ENCODE measurements around the gene FAM3B. TPM values are rescaled to one million over a fixed set of nuclear protein-coding genes. Genes with fewer than 3 reads are reported as not detected.

Gene FAM3B
- total and polyA plus RNA-seq, 2 experiments from 2014 or later, result not detected

- no peak for DNase-seq
- peaks cover 5% of the 10 kb centered on the region for H3K9me3 ChIP-seq (ENCODE audit: low read depth)
- TF ChIP-seq EZH2phosphoT487 (IDR thresholded peaks at IDR 0.05; ENCODE audit: insufficient read depth, low read depth) (no peak), EZH2 (IDR thresholded peaks at IDR 0.05; ENCODE audit: insufficient read depth, poor library complexity, severe bottlenecking) (no peak)
- H3K79me2 ChIP-seq (ENCODE audit: insufficient read depth), result no peaks in the 10 kb centered on the region
- H3K9ac ChIP-seq, result no peak overlapping the region
- no peaks in the 10 kb centered on the region for H3K36me3 ChIP-seq (ENCODE audit: low read depth)
- H2AFZ ChIP-seq, result no peak overlapping the region
- no peaks in the 10 kb centered on the region for H4K20me1 ChIP-seq (ENCODE audit: insufficient read depth)
- WGBS, 2 experiments (ENCODE audit: low coverage in 1 of 2, low lambda C conversion rate in 2 of 2, missing lambda C conversion rate in 2 of 2), result 80% methylated on average over 3 of the region's 3 CpGs
- no peaks in the 10 kb centered on the region for H3F3A ChIP-seq (ENCODE audit: insufficient read depth)
- H3K9me2 ChIP-seq (ENCODE audit: insufficient read depth), result no peaks in the 10 kb centered on the region
- no peak overlapping the region for H3K27ac ChIP-seq
- 0 out of 2 replicates have a peak, but pooled peaks cover 6% of the 10 kb centered on the region for H3K27me3 ChIP-seq (replicated peaks; ENCODE audit: insufficient read depth)
- H3K4me3 ChIP-seq, result no peak overlapping the region
- H3K4me1 ChIP-seq (ENCODE audit: insufficient read depth), result no peaks in the 10 kb centered on the region
- no peak overlapping the region for H3K4me2 ChIP-seq (ENCODE audit: unreplicated experiment)
- in situ Hi-C loops (cut with MboI), result no loop called here
Measured at GRCh38 chr21:41337515-41337914, 20.9 kb downstream of the FAM3B start.

DNA sequence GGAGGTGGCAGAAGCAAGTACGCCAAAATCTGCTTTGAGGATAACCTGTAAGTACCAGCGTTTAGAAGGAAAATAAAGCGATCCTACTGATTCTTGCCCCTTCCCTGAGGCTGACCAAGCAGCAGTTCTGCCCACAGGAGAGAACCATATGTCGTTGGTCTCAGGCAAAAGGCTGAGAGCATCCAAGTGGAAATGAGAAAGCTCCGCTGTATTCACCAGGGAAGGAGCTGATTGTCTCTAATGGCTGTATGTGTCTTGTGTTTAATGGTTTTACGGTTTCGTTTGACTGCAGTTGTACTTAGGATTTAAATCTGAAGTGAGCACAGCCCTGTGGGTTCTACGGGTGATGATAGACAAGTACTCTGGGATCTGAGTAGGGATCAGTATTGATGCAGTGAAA, 21.9 kb downstream of the FAM3B start:
- H3K36me3 ChIP-seq (ENCODE audit: low read depth), result no peaks in the 10 kb centered on the region
- 69 to 73% methylated on average over 8 of the region's 8 CpGs for WGBS, 2 experiments (ENCODE audit: low coverage in 1 of 2, low lambda C conversion rate in 2 of 2, missing lambda C conversion rate in 2 of 2)
- H3K9me3 ChIP-seq (ENCODE audit: low read depth), result peaks cover 6% of the 10 kb centered on the region
- DNase-seq, result no peak
- no peak overlapping the region for H3K9ac ChIP-seq
- no peaks in the 10 kb centered on the region for H3K79me2 ChIP-seq (ENCODE audit: insufficient read depth)
- H4K20me1 ChIP-seq (ENCODE audit: insufficient read depth), result no peaks in the 10 kb centered on the region
- no peak overlapping the region for H3K27ac ChIP-seq
- no peaks in the 10 kb centered on the region for H3K9me2 ChIP-seq (ENCODE audit: insufficient read depth)
- TF ChIP-seq EZH2 (IDR thresholded peaks at IDR 0.05; ENCODE audit: insufficient read depth, poor library complexity, severe bottlenecking) (no peak), EZH2phosphoT487 (IDR thresholded peaks at IDR 0.05; ENCODE audit: insufficient read depth, low read depth) (no peak)
- H3F3A ChIP-seq (ENCODE audit: insufficient read depth), result no peaks in the 10 kb centered on the region
- no peaks in the 10 kb centered on the region for H3K4me1 ChIP-seq (ENCODE audit: insufficient read depth)
- in situ Hi-C loops (cut with MboI), result no loop called here
- no peak overlapping the region for H2AFZ ChIP-seq
- H3K4me2 ChIP-seq (ENCODE audit: unreplicated experiment), result no peak overlapping the region
- H3K27me3 ChIP-seq (replicated peaks; ENCODE audit: insufficient read depth), result 0 out of 2 replicates have a peak, but pooled peaks cover 6% of the 10 kb centered on the region
- H3K4me3 ChIP-seq, result no peak overlapping the region

- in situ Hi-C loops (cut with MboI), result no loop called here
- no peak for TF ChIP-seq EZH2 (IDR thresholded peaks at IDR 0.05; ENCODE audit: insufficient read depth, poor library complexity, severe bottlenecking)
- no peak for TF ChIP-seq EZH2phosphoT487 (IDR thresholded peaks at IDR 0.05; ENCODE audit: insufficient read depth, low read depth)
- H3K9ac ChIP-seq, result no peak overlapping the region
- H3K9me3 ChIP-seq (ENCODE audit: low read depth), result peaks cover 6% of the 10 kb centered on the region
- no peaks in the 10 kb centered on the region for H3F3A ChIP-seq (ENCODE audit: insufficient read depth)
- no peaks in the 10 kb centered on the region for H3K4me1 ChIP-seq (ENCODE audit: insufficient read depth)
- H2AFZ ChIP-seq, result no peak overlapping the region
- H3K4me3 ChIP-seq, result no peak overlapping the region
- DNase-seq, result no peak
- no peaks in the 10 kb centered on the region for H3K9me2 ChIP-seq (ENCODE audit: insufficient read depth)
- H3K4me2 ChIP-seq (ENCODE audit: unreplicated experiment), result no peak overlapping the region
- H3K27ac ChIP-seq, result no peak overlapping the region
- peaks cover 11% of the 10 kb centered on the region; the same call in 1 of the 2 replicates for H3K27me3 ChIP-seq (replicated peaks; ENCODE audit: insufficient read depth)
- no peaks in the 10 kb centered on the region for H3K36me3 ChIP-seq (ENCODE audit: low read depth)
- no peaks in the 10 kb centered on the region for H4K20me1 ChIP-seq (ENCODE audit: insufficient read depth)
- WGBS, 2 experiments (ENCODE audit: low coverage in 1 of 2, low lambda C conversion rate in 2 of 2, missing lambda C conversion rate in 2 of 2), result 46 to 57% methylated on average over 4 of the region's 4 CpGs
- no peaks in the 10 kb centered on the region for H3K79me2 ChIP-seq (ENCODE audit: insufficient read depth)
Measured at GRCh38 chr21:41342035-41342434, 25.4 kb downstream of the FAM3B start.

GRCh38 chr21:41344146-41344545, 27.5 kb downstream of the FAM3B start:
- in situ Hi-C loops (cut with MboI), result no loop called here
- WGBS, 2 experiments (ENCODE audit: low coverage in 1 of 2, low lambda C conversion rate in 2 of 2, missing lambda C conversion rate in 2 of 2), result 79 to 85% methylated on average over 9 of the region's 9 CpGs
- no peaks in the 10 kb centered on the region for H3F3A ChIP-seq (ENCODE audit: insufficient read depth)

GRCh38 chr21:41345356-41345755, 28.8 kb downstream of the FAM3B start:
- Histone ChIP-seq H3K4me3 (no peak overlapping the region), H3K9me3 (ENCODE audit: low read depth) (peaks cover 6% of the 10 kb centered on the region), H3K27me3 (replicated peaks; ENCODE audit: insufficient read depth) (peaks cover 13% of the 10 kb centered on the region; the same call in 1 of the 2 replicates), H3K9me2 (ENCODE audit: insufficient read depth) (no peaks in the 10 kb centered on the region), H3K36me3 (ENCODE audit: low read depth) (no peaks in the 10 kb centered on the region), H3K4me2 (ENCODE audit: unreplicated experiment) (no peak overlapping the region), H3F3A (ENCODE audit: insufficient read depth) (no peaks in the 10 kb centered on the region), H4K20me1 (ENCODE audit: insufficient read depth) (no peaks in the 10 kb centered on the region), H3K79me2 (ENCODE audit: insufficient read depth) (no peaks in the 10 kb centered on the region), H3K9ac (no peak overlapping the region), H2AFZ (no peak overlapping the region), H3K4me1 (ENCODE audit: insufficient read depth) (no peaks in the 10 kb centered on the region), H3K27ac (no peak overlapping the region)
- in situ Hi-C loops (cut with MboI), result no loop called here
- no peak for DNase-seq
- TF ChIP-seq EZH2phosphoT487 (IDR thresholded peaks at IDR 0.05; ENCODE audit: insufficient read depth, low read depth) (no peak), EZH2 (IDR thresholded peaks at IDR 0.05; ENCODE audit: insufficient read depth, poor library complexity, severe bottlenecking) (no peak)
- 74 to 85% methylated on average over 3 to 4 of the region's 4 CpGs for WGBS, 2 experiments (ENCODE audit: low coverage in 1 of 2, low lambda C conversion rate in 2 of 2, missing lambda C conversion rate in 2 of 2)

More at GRCh38 chr21:41344146-41344545, 27.5 kb downstream of the FAM3B start:
- Histone ChIP-seq H3K4me2 (ENCODE audit: unreplicated experiment) (no peak overlapping the region), H3K27ac (no peak overlapping the region), H3K4me1 (ENCODE audit: insufficient read depth) (no peaks in the 10 kb centered on the region), H3K9me3 (ENCODE audit: low read depth) (peaks cover 6% of the 10 kb centered on the region), H3K9ac (no peak overlapping the region), H3K79me2 (ENCODE audit: insufficient read depth) (no peaks in the 10 kb centered on the region), H3K4me3 (no peak overlapping the region), H4K20me1 (ENCODE audit: insufficient read depth) (no peaks in the 10 kb centered on the region), H3K27me3 (replicated peaks; ENCODE audit: insufficient read depth) (peaks cover 13% of the 10 kb centered on the region; the same call in 1 of the 2 replicates), H3K9me2 (ENCODE audit: insufficient read depth) (no peaks in the 10 kb centered on the region), H2AFZ (no peak overlapping the region), H3K36me3 (ENCODE audit: low read depth) (no peaks in the 10 kb centered on the region)
- no peak for DNase-seq
- TF ChIP-seq EZH2phosphoT487 (IDR thresholded peaks at IDR 0.05; ENCODE audit: insufficient read depth, low read depth) (no peak), EZH2 (IDR thresholded peaks at IDR 0.05; ENCODE audit: insufficient read depth, poor library complexity, severe bottlenecking) (no peak)

Data from GM23248 (cell line).